Measurements from ENCODE around the gene KRTAP6-2.

KRTAP6-2 gene

GRCh38 chr21:30563630-30564029, 35.1 kb downstream of the KRTAP6-2 start:
- no peak for DNase-seq

- no peak for DNase-seq
These were observed 35.6 kb downstream of the KRTAP6-2 start for GRCh38 chr21:30563072-30563471.

- no peak for DNase-seq
These were observed 36.7 kb downstream of the KRTAP6-2 start for GRCh38 chr21:30561957-30562356.

GRCh38 chr21:30561264-30561895, 37.3 kb downstream of the KRTAP6-2 start, which contains the start of gene KRTAP19-7:
TSS of gene KRTAP19-7 (minus strand) at chr21:30561314. CDS start at chr21:30561289, 25 bp downstream.
- no peak for DNase-seq

- no peak for DNase-seq
These were observed 43.6 kb downstream of the KRTAP6-2 start for GRCh38 chr21:30555095-30555494.

GRCh38 chr21:30552782-30553181, 45.9 kb downstream of the KRTAP6-2 start:
- DNase-seq: no peak

All from CD4-positive, alpha-beta T cell treated with Interleukin-12 subunit alpha and Interleukin-12 subunit beta, for 1 hour (primary cell).